ENCODE measurements around the gene KNCN.

KNCN gene

GRCh38 chr1:46551597-46552095 is at the start of gene KNCN:
Gene KNCN (minus strand): TSS chr1:46551647. CDS start chr1:46551215, 432 bp downstream.
- DNase-seq (ENCODE audit: low spot score), result no peak

- DNase-seq (ENCODE audit: low spot score), result no peak
Observed at GRCh38 chr1:46599059-46599970, 47.9 kb upstream of the KNCN start.

- no peak for DNase-seq (ENCODE audit: low spot score)
Observed at GRCh38 chr1:46596846-46597245, 45.4 kb upstream of the KNCN start.

DNA sequence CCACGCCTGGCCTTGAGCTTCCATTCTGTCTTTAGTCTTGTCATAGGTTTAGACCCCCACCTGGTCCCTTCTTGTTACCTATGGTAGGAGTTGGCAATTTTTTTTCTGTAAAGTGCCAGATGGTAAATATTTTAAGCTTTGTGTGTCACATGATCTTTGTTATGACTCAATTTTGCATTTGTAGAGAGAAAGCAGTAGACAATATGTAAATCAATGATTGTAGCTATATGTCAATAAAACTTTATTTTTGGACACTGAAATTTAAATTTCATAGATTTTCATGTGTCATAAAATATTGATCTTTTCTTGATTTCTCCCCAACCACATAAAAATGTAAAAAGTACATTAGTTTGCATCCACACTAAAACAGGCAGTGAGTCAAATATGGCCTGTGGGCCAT is 44.6 kb upstream of the KNCN start:
- DNase-seq (ENCODE audit: low spot score), result no peak

GRCh38 chr1:46595127-46595526 is 43.7 kb upstream of the KNCN start:
- DNase-seq (ENCODE audit: low spot score), result peak; percentile 32

DNA sequence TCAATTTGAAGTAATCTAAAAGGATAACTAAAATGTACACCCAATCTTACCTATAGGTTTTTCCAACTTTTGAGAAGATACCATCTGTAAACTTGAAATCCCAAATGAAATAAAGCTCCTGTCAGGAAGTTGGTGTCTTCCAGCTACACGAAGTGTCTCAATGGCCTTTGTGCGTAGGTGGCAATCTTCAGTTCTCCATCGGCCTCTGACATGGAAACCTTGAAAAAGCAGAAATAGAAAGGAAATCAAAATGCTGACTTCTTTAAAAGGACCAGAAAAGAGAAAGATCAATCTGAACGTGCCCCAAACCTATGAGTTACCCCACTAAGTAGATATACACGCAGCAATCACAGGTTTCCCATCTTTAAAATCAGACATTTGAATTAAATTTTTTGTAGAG is 42.6 kb upstream of the KNCN start:
- no peak for DNase-seq (ENCODE audit: low spot score)

DNA sequence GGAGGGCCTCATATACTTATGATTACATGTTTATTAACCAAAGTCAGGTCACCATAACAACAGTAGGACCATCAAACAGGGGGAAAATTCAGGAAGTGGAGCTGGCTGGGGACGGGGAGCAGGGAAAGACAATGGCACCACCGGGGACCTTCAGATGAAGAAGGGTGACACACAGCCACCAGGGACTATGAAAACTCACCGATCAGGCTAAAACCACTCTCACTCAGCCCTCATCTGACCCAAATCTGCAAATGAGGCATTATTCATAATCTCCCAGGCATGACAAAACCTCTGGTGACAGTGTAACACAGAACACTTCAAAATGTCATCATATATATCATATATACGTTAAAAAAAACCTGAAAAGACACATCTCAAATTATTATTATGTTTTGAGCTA is 41.4 kb upstream of the KNCN start:
- no peak for DNase-seq (ENCODE audit: low spot score)

- DNase-seq (ENCODE audit: low spot score), result no peak
Observed at GRCh38 chr1:46589529-46589928, 38.1 kb upstream of the KNCN start.

DNA sequence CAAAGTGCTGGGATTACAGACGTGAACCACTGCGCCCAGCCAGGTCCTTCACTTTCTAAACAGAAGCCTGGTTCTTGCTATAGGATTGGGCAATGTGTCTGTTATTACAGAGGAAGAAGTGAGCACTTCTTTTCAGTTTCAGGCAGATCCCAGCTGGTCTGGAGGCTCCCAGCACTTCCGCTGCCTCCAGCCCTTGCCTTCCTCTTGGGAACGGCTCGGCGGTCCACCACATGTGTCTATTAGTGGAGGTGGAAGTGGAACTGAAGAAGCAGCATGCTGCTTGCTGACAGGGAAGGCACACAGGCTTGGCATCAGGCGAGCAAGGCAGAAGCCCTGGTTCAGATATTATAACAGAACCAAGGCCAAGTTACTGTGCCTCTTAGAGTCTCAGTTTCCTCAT is 35.6 kb upstream of the KNCN start:
- DNase-seq (ENCODE audit: low spot score), result no peak

DNA sequence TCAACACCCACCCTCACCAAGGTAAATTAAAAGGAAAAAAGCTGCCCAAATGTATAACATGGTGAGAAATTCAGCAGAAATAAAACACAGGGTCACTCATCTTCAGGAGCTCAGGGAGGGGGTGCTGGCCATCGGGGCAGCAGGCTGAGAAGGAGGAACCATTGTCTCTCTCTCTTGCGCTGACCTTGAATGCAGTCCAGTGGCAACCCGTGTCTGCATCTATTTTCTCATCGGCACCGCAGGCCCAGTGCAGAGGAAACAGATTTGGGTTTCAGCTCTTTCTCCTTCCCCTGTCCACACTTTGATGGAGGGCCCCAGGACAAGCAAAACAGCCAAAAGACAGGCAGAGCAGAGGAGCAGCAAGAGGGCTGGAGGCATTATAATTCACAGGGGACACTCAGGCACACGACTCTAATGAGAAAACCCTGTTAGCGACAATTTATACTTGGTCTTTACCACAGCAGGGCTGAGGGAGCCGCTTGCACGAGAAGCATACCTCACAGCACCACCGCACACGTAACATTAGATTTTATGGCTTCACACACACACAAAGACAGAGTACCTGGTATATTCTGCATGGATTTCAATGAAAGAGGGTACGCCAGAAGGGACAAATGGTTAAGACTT is 34.0 kb upstream of the KNCN start:
- no peak for DNase-seq (ENCODE audit: low spot score)

GRCh38 chr1:46583494-46583893 is 32.0 kb upstream of the KNCN start:
- DNase-seq (ENCODE audit: low spot score), result no peak

GRCh38 chr1:46582972-46583371 is 31.5 kb upstream of the KNCN start:
- DNase-seq (ENCODE audit: low spot score), result no peak

GRCh38 chr1:46581681-46582455 is 30.4 kb upstream of the KNCN start:
- no peak for DNase-seq (ENCODE audit: low spot score)

DNA sequence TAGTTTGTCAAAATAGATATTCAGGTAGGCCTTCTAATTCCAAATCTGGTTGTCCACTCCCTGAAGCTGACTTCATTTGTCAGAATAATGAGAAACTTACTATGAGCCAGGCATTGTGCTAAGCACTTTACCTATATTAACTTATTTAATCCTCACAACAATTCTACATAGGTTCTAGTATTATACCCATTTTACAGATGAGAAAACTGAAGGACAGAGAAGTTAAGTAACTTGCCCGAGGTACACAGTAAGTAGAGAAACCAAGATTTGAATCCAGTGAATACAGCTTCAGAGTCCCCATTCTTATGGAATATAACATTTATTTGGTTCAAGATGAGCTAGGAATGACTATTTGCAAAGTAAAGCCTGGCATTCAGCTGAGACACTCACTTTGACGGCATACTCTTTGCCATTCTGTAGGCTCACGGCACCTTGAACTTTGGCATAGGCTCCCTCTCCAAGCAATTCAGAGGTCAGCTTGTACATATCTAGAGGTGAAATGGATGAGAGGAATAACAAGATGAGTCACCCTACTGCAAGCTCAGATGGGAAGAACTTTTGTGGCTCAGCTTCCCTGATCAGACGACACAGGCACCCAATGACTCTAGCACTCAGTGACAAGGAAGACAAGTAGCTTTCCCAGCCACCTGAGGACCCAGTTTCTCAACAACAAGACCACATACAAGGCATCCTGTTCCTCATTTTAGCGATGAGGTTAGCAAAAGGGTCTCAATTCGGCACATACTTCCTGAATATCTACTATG is 28.9 kb upstream of the KNCN start:
- no peak for DNase-seq (ENCODE audit: low spot score)

- no peak for DNase-seq (ENCODE audit: low spot score)
Observed at GRCh38 chr1:46577671-46578070, 26.2 kb upstream of the KNCN start.

- DNase-seq (ENCODE audit: low spot score), result no peak
Observed at GRCh38 chr1:46576596-46576995, 25.1 kb upstream of the KNCN start.

DNA sequence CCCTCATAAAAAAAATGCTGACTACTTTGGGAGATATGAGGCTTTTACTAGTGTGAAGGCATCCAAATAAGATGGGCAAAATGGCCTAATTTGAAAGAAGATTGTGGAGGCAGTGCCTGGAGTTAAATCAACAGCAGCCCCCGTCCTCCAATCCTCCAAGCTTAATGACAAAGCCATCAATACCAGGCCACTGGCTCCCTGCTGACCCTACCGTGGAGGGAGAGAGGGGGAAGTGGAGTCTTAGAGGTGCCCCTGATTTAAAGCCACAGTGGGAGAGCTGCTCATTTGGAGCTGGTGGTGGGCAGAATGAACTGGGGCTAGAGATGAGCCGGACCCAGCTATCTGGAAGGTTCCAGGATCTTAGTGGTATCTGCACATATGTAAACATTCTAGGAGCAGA is 24.3 kb upstream of the KNCN start:
- no peak for DNase-seq (ENCODE audit: low spot score)

- no peak for DNase-seq (ENCODE audit: low spot score)
Observed at GRCh38 chr1:46575300-46575699, 23.9 kb upstream of the KNCN start.

DNA sequence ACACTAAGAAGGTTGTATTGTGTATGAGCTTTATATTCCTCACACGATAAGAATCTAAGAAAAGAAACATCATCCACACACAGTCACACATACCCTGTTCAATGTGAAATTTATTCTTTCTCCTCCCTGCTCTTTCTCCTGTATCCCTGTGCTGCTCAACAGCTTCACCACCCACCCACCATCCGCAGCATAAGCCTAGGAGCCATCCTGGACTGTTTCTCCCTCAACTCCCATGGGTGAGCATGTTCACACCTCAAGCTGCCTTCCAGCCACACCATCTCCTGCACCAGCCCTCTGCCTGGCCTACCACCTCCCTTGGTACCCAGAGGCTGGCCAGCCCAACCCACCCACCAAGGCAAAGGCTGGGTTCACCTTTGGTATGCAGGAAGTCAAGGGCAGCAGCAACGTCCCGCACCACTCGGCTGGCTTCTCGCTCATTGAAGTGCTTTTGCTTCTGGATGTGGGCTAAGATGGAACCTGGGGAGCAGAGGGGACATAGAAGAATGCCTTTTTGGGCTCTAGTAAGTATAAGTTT is 20.3 kb upstream of the KNCN start:
- no peak for DNase-seq (ENCODE audit: low spot score)

DNA sequence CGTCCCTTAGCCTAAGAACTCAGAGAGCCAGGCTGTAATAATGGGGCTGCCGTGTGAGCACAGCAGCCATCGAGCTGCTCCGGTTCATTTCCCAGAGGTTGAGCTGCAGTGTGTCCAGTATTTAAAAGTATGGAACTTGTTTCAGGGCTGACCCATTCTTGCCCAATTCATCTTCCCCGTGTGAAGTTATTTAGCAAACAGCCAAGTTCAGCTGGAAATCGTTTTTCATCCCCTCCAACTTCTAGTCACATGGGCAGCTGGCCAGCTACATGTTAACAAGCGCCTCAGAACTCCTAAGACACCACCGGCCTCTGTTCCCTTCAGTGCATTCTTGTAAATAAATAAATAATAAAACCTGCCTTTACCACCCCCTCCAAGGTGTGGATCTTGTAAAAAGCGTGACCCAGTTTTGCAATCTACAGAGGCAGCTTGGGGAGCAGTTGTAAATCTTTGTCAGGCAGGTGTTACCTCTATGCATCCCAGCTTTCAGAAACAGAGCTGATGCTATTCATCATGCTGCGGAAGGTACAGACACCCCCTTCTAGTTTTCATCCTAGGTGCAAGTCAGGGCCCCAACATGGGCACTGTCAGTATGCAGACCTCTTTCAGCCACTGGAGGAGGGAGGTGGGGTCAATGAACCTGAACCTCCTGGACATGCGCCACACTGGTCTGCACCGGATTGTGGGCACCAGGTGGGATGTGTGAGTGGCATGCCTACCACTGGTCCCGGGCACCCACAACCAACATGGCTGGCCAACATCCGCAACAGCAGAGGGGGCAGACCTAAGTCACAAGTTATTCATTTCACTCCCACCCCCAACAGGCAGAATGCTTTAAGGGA is 18.7 kb upstream of the KNCN start:
- no peak for DNase-seq (ENCODE audit: low spot score)

DNA sequence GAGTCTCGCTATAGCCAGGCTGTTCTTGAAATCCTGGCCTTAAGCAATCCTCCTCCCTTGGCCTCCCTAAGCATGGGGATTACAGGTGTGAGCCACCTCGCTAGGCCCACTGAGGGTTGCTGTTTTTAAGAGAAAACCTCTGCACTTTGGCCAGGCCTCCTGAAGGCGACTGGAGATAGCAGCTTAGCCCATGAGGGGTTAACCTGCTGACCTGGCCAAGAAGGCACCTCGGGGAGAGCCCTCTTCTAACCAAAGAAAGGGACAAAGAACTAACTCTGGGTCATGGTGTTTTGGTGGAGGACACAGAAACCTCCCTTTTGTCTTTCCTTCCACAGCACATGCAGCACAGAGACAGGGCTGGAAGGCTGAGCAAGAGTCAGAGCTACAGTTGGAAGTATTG is 17.7 kb upstream of the KNCN start:
- no peak for DNase-seq (ENCODE audit: low spot score)

Measured in GM03348 (cell line).